Nephron (organoid): ENCODE measurements around the gene DOLK.

Experiments
- H3K27ac Mint-ChIP-seq, 3 experiments: 2 replicates each; pipeline ENCODE4 v1.8.0; 2020; ENCODE audit warnings: mixed read lengths in 3 of 3, mild to moderate bottlenecking in 2 of 3, moderate library complexity in 1 of 3
- H3K27me3 Mint-ChIP-seq: 2 replicates; pipeline ENCODE4 v1.8.0; 2021; ENCODE audit warnings: low read depth, mild to moderate bottlenecking, moderate library complexity, mixed read lengths
- H3K36me3 Mint-ChIP-seq: 2 replicates; pipeline ENCODE4 v1.8.0; 2020; ENCODE audit warnings: low read depth, mixed read lengths
- H3K4me1 Mint-ChIP-seq: 2 replicates; pipeline ENCODE4 v1.8.0; 2020; ENCODE audit warnings: mixed read lengths
- H3K4me3 Mint-ChIP-seq, 3 experiments: 2 replicates each; pipeline ENCODE4 v1.8.0; 2020; ENCODE audit warnings: mild to moderate bottlenecking in 3 of 3, mixed read lengths in 3 of 3, moderate library complexity in 2 of 3
- H3K9me3 Mint-ChIP-seq: 2 replicates; pipeline ENCODE4 v1.8.0; 2020; ENCODE audit warnings: mixed read lengths
- TF ChIP-seq, protein P1 (sequence below), 3 experiments: fragments of 200-600 bp; sonication (generic); IDR thresholded peaks; one replicate each; pipeline ENCODE4 v1.5.0; 2021; ENCODE audit warnings: antibody characterized with exemption in 3 of 3; ENCODE audit not compliant: unreplicated experiment in 3 of 3

The DOLK gene

DNA sequence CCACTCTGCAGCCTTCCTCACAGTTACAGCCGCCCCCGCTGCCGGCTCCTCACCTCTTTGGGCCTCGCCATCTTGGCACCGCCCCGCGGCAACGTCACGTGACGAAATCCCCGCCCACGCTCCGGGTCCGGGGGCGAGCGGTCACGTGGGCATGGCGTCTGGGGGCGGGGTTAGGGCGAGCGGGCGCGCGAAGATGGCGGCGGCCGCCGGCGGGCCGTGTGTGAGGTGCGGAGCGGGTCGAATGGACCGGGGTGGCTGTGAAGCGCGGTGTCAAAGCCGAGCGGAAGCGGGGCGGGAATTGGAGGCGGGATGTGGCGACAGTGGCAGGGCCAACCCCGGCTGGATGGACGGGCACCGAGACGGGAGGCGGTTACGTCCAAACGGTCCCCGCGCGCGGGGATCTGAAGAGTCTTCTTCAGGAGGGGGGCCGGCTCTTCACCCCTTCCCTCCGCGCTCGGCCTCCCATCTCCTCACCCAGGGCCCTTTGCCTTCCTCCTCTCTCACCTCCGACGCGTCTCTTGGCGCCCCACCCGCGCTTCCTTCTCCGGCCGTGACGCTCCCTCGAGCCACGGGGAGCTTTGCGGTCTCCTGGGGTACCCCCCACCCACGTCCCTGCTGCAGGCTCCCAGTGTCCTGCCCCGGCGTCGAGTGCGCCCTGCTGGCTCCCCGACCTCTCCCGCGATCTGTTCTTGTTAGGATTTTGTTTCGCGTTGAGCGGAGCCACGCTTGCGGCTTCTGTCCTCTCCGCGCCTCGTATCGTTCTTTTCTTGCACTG lies at the start of gene DOLK, which contains the start of gene NUP188:
TSS of gene DOLK (minus strand) at position 77 of the 775 bp plus-strand sequence. CDS start 300 bp downstream, outside the sequence.
TSS of gene NUP188 (plus strand) at position 173 of the 775 bp plus-strand sequence. CDS start at position 194, 21 bp downstream.
- H3K36me3 Mint-ChIP-seq, result peaks cover 21% of the 10 kb centered on the region
- TF ChIP-seq, protein P1, sequence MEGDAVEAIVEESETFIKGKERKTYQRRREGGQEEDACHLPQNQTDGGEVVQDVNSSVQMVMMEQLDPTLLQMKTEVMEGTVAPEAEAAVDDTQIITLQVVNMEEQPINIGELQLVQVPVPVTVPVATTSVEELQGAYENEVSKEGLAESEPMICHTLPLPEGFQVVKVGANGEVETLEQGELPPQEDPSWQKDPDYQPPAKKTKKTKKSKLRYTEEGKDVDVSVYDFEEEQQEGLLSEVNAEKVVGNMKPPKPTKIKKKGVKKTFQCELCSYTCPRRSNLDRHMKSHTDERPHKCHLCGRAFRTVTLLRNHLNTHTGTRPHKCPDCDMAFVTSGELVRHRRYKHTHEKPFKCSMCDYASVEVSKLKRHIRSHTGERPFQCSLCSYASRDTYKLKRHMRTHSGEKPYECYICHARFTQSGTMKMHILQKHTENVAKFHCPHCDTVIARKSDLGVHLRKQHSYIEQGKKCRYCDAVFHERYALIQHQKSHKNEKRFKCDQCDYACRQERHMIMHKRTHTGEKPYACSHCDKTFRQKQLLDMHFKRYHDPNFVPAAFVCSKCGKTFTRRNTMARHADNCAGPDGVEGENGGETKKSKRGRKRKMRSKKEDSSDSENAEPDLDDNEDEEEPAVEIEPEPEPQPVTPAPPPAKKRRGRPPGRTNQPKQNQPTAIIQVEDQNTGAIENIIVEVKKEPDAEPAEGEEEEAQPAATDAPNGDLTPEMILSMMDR (IDR thresholded peaks at IDR 0.05; ENCODE audit: unreplicated experiment in 3 of 3), result no peak
- peaks cover 20% of the 10 kb centered on the region for H3K4me1 Mint-ChIP-seq
- no peaks in the 10 kb centered on the region for H3K27me3 Mint-ChIP-seq
- no peaks in the 10 kb centered on the region for H3K9me3 Mint-ChIP-seq
- peak within 1 kb of the TSS; percentile 85 to 92 (median 90) for H3K27ac Mint-ChIP-seq
- peak within 1 kb of the TSS; percentile 92 to 100 (median 97) for H3K4me3 Mint-ChIP-seq

DNA sequence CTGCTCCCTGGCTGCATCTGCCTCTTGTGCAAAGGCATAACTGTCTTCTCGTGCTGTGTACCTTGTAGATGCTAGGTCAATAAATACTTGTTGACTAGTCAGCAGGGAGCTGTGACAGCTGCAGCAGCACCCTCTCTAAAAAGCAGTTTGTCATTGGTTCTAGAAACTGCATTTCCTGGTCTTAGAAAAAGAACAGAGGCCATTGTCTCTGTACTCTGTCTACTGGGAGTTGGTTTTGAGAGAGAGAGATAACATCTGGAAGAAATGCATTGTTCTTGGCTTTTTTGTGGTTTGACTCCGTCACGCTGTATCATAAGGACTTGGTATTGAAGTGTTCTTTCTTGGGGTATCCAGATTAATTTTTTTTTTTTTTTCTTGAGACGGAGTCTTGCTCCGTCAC lies 48.4 kb upstream of the DOLK start:
- H3K4me3 Mint-ChIP-seq, result no peak overlapping the region
- no peak overlapping the region for H3K27ac Mint-ChIP-seq
- TF ChIP-seq, protein P1 (IDR thresholded peaks at IDR 0.05; ENCODE audit: unreplicated experiment in 3 of 3), result no peak
- no peaks in the 10 kb centered on the region for H3K9me3 Mint-ChIP-seq
- no peaks in the 10 kb centered on the region for H3K4me1 Mint-ChIP-seq
- H3K27me3 Mint-ChIP-seq, result no peaks in the 10 kb centered on the region
- peaks cover 76% of the 10 kb centered on the region for H3K36me3 Mint-ChIP-seq

DNA sequence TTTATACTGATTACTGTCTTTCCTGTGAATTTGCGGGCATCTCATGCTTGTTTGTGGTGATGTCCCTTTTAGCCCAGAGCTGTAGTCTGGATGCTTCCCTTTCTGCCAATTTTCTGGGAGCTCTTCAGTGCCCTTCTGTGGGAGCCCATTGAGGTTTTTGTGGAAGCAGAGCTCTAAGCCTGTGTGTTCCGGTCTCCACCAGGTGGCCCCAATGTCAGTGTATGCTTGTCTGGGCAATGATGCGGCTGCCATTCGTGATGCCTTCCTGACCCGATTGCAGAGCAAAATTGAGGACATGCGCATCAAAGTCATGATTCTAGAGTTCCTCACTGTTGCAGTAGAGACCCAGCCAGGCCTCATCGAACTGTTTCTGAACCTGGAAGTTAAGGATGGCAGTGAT lies 45.6 kb upstream of the DOLK start:
- Mint-ChIP-seq H3K36me3 (peaks cover 62% of the 10 kb centered on the region), H3K4me1 (peaks cover under 1% of the 10 kb centered on the region), H3K27ac (no peak overlapping the region), H3K9me3 (no peaks in the 10 kb centered on the region), H3K4me3 (no peak overlapping the region), H3K27me3 (no peaks in the 10 kb centered on the region)
- TF ChIP-seq, protein P1 (IDR thresholded peaks at IDR 0.05; ENCODE audit: unreplicated experiment in 3 of 3), result peak in 2 of 3 experiments; percentile 21 to 25

DNA sequence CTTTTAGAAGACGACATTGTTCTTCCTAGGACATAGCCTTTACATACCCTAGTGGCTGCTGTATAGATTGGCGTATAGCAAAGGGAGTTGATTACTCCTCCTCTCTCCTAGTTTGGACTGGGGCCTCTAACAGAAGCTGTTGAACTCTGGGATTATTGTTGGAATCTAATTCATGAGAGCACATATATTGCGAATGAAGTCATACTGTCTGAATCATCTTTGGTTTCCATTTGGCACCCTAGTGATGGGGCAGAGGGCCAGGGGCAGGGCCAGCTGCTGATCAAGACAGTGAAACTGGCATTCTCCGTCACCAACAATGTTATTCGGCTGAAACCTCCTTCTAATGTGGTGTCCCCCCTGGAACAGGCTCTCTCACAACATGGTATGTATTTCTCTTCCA lies 40.4 kb upstream of the DOLK start:
- Mint-ChIP-seq H3K36me3 (peaks cover 52% of the 10 kb centered on the region), H3K9me3 (no peaks in the 10 kb centered on the region), H3K4me3 (no peak overlapping the region), H3K4me1 (peaks cover 7% of the 10 kb centered on the region), H3K27ac (no peak overlapping the region), H3K27me3 (no peaks in the 10 kb centered on the region)
- TF ChIP-seq, protein P1 (IDR thresholded peaks at IDR 0.05; ENCODE audit: unreplicated experiment in 3 of 3), result no peak

DNA sequence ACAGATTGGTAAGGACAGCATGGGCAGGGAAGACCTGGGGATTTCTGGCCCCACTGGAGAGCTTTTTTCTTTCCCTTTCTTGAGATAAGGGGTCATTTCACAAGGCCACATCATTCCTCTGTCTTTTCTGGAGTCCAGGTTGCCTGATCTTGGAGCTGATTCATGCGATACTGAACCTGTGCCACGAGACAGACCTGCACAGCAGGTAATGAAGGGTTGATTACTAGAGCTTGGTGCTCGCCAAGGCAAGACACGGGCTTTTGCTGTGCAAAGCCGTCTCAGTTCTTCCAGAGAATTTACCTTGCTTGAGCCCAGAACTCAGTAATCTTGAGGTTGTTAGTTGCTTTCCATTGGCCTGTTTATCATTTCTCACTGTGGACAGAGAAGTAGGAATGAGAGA lies 39.3 kb upstream of the DOLK start:
- H3K27ac Mint-ChIP-seq, result no peak overlapping the region
- H3K4me3 Mint-ChIP-seq, result no peak overlapping the region
- H3K27me3 Mint-ChIP-seq, result no peaks in the 10 kb centered on the region
- TF ChIP-seq, protein P1 (IDR thresholded peaks at IDR 0.05; ENCODE audit: unreplicated experiment in 3 of 3), result no peak
- H3K9me3 Mint-ChIP-seq, result no peaks in the 10 kb centered on the region
- peaks cover 7% of the 10 kb centered on the region for H3K4me1 Mint-ChIP-seq
- H3K36me3 Mint-ChIP-seq, result peaks cover 52% of the 10 kb centered on the region

DNA sequence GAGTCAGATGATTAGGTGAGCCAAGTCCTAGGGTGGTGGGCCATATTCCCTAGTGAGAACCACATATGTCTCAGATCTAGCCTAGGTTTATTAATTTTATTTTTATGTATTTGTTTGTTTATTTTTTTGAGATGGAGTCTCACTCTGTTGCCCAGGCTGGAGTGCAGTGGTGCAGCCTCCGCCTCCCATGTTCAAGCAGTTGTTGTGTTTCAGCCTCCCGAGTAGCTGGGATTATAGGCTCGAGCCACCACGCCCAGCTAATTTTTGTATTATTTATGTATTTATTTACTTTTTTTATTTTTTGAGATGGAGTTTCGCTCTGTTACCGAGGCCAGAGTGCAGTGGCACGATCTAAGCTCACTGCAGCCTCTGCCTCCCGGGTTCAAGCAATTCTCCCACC lies 36.1 kb upstream of the DOLK start:
- H3K27ac Mint-ChIP-seq, result no peak overlapping the region
- no peak overlapping the region for H3K4me3 Mint-ChIP-seq
- TF ChIP-seq, protein P1 (IDR thresholded peaks at IDR 0.05; ENCODE audit: unreplicated experiment in 3 of 3), result no peak
- peaks cover 72% of the 10 kb centered on the region for H3K36me3 Mint-ChIP-seq
- H3K9me3 Mint-ChIP-seq, result no peaks in the 10 kb centered on the region
- H3K4me1 Mint-ChIP-seq, result peaks cover 7% of the 10 kb centered on the region
- no peaks in the 10 kb centered on the region for H3K27me3 Mint-ChIP-seq
